ENCODE results near the gene MRPL58.

Gene MRPL58

GRCh38 chr17:74986206-74986576 lies 26.3 kb upstream of the MRPL58 start:
- Histone ChIP-seq H4K20me1 (peaks cover 9% of the 10 kb centered on the region; the same call in 1 of the 2 replicates), H3K4me3 (no peak overlapping the region), H3K36me3 (no peaks in the 10 kb centered on the region), H3K4me2 (no peak overlapping the region), H3K9me3 (no peaks in the 10 kb centered on the region), H3K27me3 (peaks cover 34% of the 10 kb centered on the region), H3K4me1 (peaks cover 31% of the 10 kb centered on the region), H3K9ac (no peak overlapping the region), H3K27ac (no peak overlapping the region)
- TF ChIP-seq Cebpa-rat (IDR thresholded peaks at IDR 0.05), result no peak

- Histone ChIP-seq H3K27me3 (peaks cover 21% of the 10 kb centered on the region), H3K27ac (peak within 1 kb of the TSS; percentile 69), H3K36me3 (no peaks in the 10 kb centered on the region), H3K9ac (peak within 1 kb of the TSS; percentile 79), H3K4me1 (peaks cover 29% of the 10 kb centered on the region), H3K4me3 (peak within 1 kb of the TSS; percentile 89), H3K9me3 (no peaks in the 10 kb centered on the region), H4K20me1 (peaks cover 9% of the 10 kb centered on the region; the same call in 1 of the 2 replicates), H3K4me2 (peak within 1 kb of the TSS; percentile 91)
- TF ChIP-seq Cebpa-rat (IDR thresholded peaks at IDR 0.05), result no peak
Observed at GRCh38 chr17:74987418-74987908, 25.0 kb upstream of the MRPL58 start, which contains the start of gene CDR2L. Gene CDR2L (plus strand): TSS chr17:74987632. CDS start chr17:74988044, 412 bp downstream.

GRCh38 chr17:74987909-74988711 lies 24.4 kb upstream of the MRPL58 start:
- H3K36me3 ChIP-seq, result no peaks in the 10 kb centered on the region
- no peaks in the 10 kb centered on the region for H3K9me3 ChIP-seq
- H3K9ac ChIP-seq, result peak overlapping the region; percentile 79
- H4K20me1 ChIP-seq, result peaks cover 9% of the 10 kb centered on the region; the same call in 1 of the 2 replicates
- peak overlapping the region; percentile 89 for H3K4me3 ChIP-seq
- peak overlapping the region; percentile 91 for H3K4me2 ChIP-seq
- peak overlapping the region; percentile 69 for H3K27ac ChIP-seq
- TF ChIP-seq Cebpa-rat (IDR thresholded peaks at IDR 0.05), result no peak
- peaks cover 26% of the 10 kb centered on the region for H3K4me1 ChIP-seq
- H3K27me3 ChIP-seq, result peaks cover 15% of the 10 kb centered on the region; the same call in 1 of the 2 replicates

GRCh38 chr17:74990581-74991105 lies 21.8 kb upstream of the MRPL58 start:
- H3K36me3 ChIP-seq, result no peaks in the 10 kb centered on the region
- no peak overlapping the region for H3K9ac ChIP-seq
- H3K27me3 ChIP-seq, result peaks cover 11% of the 10 kb centered on the region; the same call in 1 of the 2 replicates
- no peak for TF ChIP-seq Cebpa-rat (IDR thresholded peaks at IDR 0.05)
- no peak overlapping the region for H3K27ac ChIP-seq
- H3K4me1 ChIP-seq, result peaks cover 26% of the 10 kb centered on the region
- H3K9me3 ChIP-seq, result no peaks in the 10 kb centered on the region
- no peak overlapping the region for H3K4me3 ChIP-seq
- H4K20me1 ChIP-seq, result peaks cover 9% of the 10 kb centered on the region; the same call in 1 of the 2 replicates
- no peak overlapping the region for H3K4me2 ChIP-seq

GRCh38 chr17:74992223-74992622 lies 20.2 kb upstream of the MRPL58 start:
- H3K4me1 ChIP-seq, result peaks cover 21% of the 10 kb centered on the region
- peaks cover 9% of the 10 kb centered on the region; the same call in 1 of the 2 replicates for H4K20me1 ChIP-seq
- H3K27ac ChIP-seq, result no peak overlapping the region
- peak overlapping the region; percentile 41 for H3K4me2 ChIP-seq
- H3K36me3 ChIP-seq, result no peaks in the 10 kb centered on the region
- H3K9ac ChIP-seq, result 0 out of 2 replicates have a peak overlapping the region, but pooled peaks have one; percentile 1
- H3K27me3 ChIP-seq, result peaks cover 11% of the 10 kb centered on the region; the same call in 1 of the 2 replicates
- H3K9me3 ChIP-seq, result no peaks in the 10 kb centered on the region
- no peak overlapping the region for H3K4me3 ChIP-seq
- TF ChIP-seq Cebpa-rat (IDR thresholded peaks at IDR 0.05), result no peak

- Histone ChIP-seq H4K20me1 (no peaks in the 10 kb centered on the region), H3K4me2 (no peak overlapping the region), H3K36me3 (no peaks in the 10 kb centered on the region), H3K4me3 (no peak overlapping the region), H3K4me1 (peaks cover 26% of the 10 kb centered on the region), H3K9me3 (no peaks in the 10 kb centered on the region), H3K27me3 (no peaks in the 10 kb centered on the region), H3K27ac (no peak overlapping the region), H3K9ac (no peak overlapping the region)
- TF ChIP-seq Cebpa-rat (IDR thresholded peaks at IDR 0.05), result no peak
Observed at GRCh38 chr17:74994440-74994839, 18.0 kb upstream of the MRPL58 start.

GRCh38 chr17:74995847-74996246 lies 16.6 kb upstream of the MRPL58 start:
- H3K27me3 ChIP-seq, result no peaks in the 10 kb centered on the region
- no peaks in the 10 kb centered on the region for H4K20me1 ChIP-seq
- peaks cover 28% of the 10 kb centered on the region for H3K4me1 ChIP-seq
- no peak overlapping the region for H3K4me3 ChIP-seq
- H3K4me2 ChIP-seq, result no peak overlapping the region
- 0 out of 2 replicates have a peak, but pooled peaks cover under 1% of the 10 kb centered on the region for H3K36me3 ChIP-seq
- H3K9me3 ChIP-seq, result no peaks in the 10 kb centered on the region
- no peak overlapping the region for H3K27ac ChIP-seq
- no peak overlapping the region for H3K9ac ChIP-seq
- TF ChIP-seq Cebpa-rat (IDR thresholded peaks at IDR 0.05), result no peak

GRCh38 chr17:74998783-74999182 lies 13.7 kb upstream of the MRPL58 start:
- H3K9ac ChIP-seq, result peak overlapping the region; percentile 39; the same call in 1 of the 2 replicates
- H4K20me1 ChIP-seq, result no peaks in the 10 kb centered on the region
- peak overlapping the region; percentile 70 for H3K4me2 ChIP-seq
- no peaks in the 10 kb centered on the region for H3K9me3 ChIP-seq
- TF ChIP-seq Cebpa-rat (IDR thresholded peaks at IDR 0.05), result no peak
- H3K27me3 ChIP-seq, result no peaks in the 10 kb centered on the region
- peaks cover 17% of the 10 kb centered on the region for H3K4me1 ChIP-seq
- peaks cover 30% of the 10 kb centered on the region; the same call in 1 of the 2 replicates for H3K36me3 ChIP-seq
- H3K4me3 ChIP-seq, result no peak overlapping the region
- peak overlapping the region; percentile 70 for H3K27ac ChIP-seq

- no peak overlapping the region for H3K4me3 ChIP-seq
- H3K9me3 ChIP-seq, result no peaks in the 10 kb centered on the region
- peak overlapping the region; percentile 70; the same call in 1 of the 2 replicates for H3K4me2 ChIP-seq
- TF ChIP-seq Cebpa-rat (IDR thresholded peaks at IDR 0.05), result 0 out of 2 replicates have a peak, but pooled peaks have one; percentile 32
- no peak overlapping the region for H3K9ac ChIP-seq
- H3K36me3 ChIP-seq, result peaks cover 34% of the 10 kb centered on the region; the same call in 1 of the 2 replicates
- no peaks in the 10 kb centered on the region for H3K27me3 ChIP-seq
- H3K4me1 ChIP-seq, result peaks cover 17% of the 10 kb centered on the region
- H3K27ac ChIP-seq, result peak overlapping the region; percentile 70; the same call in 1 of the 2 replicates
- H4K20me1 ChIP-seq, result no peaks in the 10 kb centered on the region
Observed at GRCh38 chr17:74999523-74999922, 12.9 kb upstream of the MRPL58 start.
